Peyer's patch (tissue), 4 donors: ENCODE data around the gene FMN1.

Experiments used
- CTCF ChIP-seq, 6 experiments: fragments of 450-650 bp in 4 of 6; fragments of 200-600 bp in 2 of 6; sonication (generic) in 1 of 6; IDR thresholded peaks; one replicate each; pipeline ENCODE4 v1.5.1; 2017 to 2019; ENCODE audit warnings: antibody characterized with exemption in 6 of 6, mild to moderate bottlenecking in 3 of 6, moderate library complexity in 1 of 6
- POLR2A ChIP-seq, 2 donors: fragments of 450-650 bp; IDR thresholded peaks; one replicate each; pipeline ENCODE4 v1.5.1; 2017; ENCODE audit warnings: antibody characterized with exemption in 2 of 2, mild to moderate bottlenecking in 2 of 2, moderate library complexity in 2 of 2

GRCh38 chr15:32882955-32883354 lies 311.6 kb downstream of the FMN1 start:
- TF ChIP-seq CTCF (IDR thresholded peaks at IDR 0.05) (no peak), POLR2A (IDR thresholded peaks at IDR 0.05) (no peak)
